PC-3 (cell line): ENCODE results near the gene LY6G5C. TPM values are rescaled to one million over a fixed set of nuclear protein-coding genes. Genes with fewer than 3 reads are reported as not detected.

ENCODE experiments used
- ATAC-seq: fragments of 200-7000 bp; cut with Tn5 transposase; 2 replicates; pipeline ENCODE4 v1.9.1; 2020; ENCODE audit warnings: mild to moderate bottlenecking, moderate library complexity
- BruUV-seq: library from RNA; stranded (reverse); fragments of 400-500 nt; replicated peaks from 2 replicates; lab custom pipeline; 2021; lab: Mats Ljungman, UMichigan
- CTCF ChIA-PET: fragments of 300-600 bp; sonication (Branson Sonifier 250); formaldehyde crosslinking; loops from one replicate; lab custom pipeline; 2022; ENCODE audit warnings: antibody characterized with exemption; lab: Charles Lee
- POLR2A ChIA-PET: fragments of 300-600 bp; sonication (Branson Sonifier 250); formaldehyde crosslinking; loops from one replicate; lab custom pipeline; 2022; ENCODE audit warnings: antibody characterized with exemption; ENCODE audit not compliant: unreplicated experiment; lab: Charles Lee
- DNase-seq: peaks from one replicate; pipeline ENCODE4 v3.0.0-alpha.2; 2015
- H2AFZ ChIP-seq: fragments of 300-600 bp; sonication (generic); 2 replicates; pipeline ENCODE4 v1.6.0; 2016; ENCODE audit warnings: antibody characterized with exemption, low read length
- H3F3A ChIP-seq: fragments of 300-600 bp; sonication (generic); one replicate; pipeline ENCODE4 v1.6.0; 2017; ENCODE audit warnings: antibody characterized with exemption, low read length, control low read depth, mild to moderate bottlenecking; ENCODE audit not compliant: unreplicated experiment
- H3K27ac ChIP-seq: fragments of 300-600 bp; sonication (generic); 2 replicates; pipeline ENCODE4 v1.5.1; 2016; ENCODE audit warnings: mild to moderate bottlenecking, low read length
- H3K27me3 ChIP-seq: fragments of 300-600 bp; sonication (generic); 2 replicates; pipeline ENCODE4 v1.6.1; 2016; ENCODE audit warnings: low read length, mixed read lengths
- H3K36me3 ChIP-seq: fragments of 300-600 bp; sonication (generic); 2 replicates; pipeline ENCODE4 v1.6.1; 2016; ENCODE audit warnings: low read depth, mixed run types, low read length, mixed read lengths
- H3K4me1 ChIP-seq: fragments of 300-600 bp; sonication (generic); 2 replicates; pipeline ENCODE4 v1.5.1; 2016; ENCODE audit warnings: low read length; ENCODE audit not compliant: insufficient read depth
- H3K4me2 ChIP-seq: fragments of 300-600 bp; sonication (generic); 2 replicates; pipeline ENCODE4 v1.6.0; 2016; ENCODE audit warnings: low read length
- H3K4me3 ChIP-seq: fragments of 300-600 bp; sonication (generic); 2 replicates; pipeline ENCODE4 v1.5.1; 2016; ENCODE audit warnings: mild to moderate bottlenecking, low read length, mixed read lengths
- H3K79me2 ChIP-seq: fragments of 300-600 bp; sonication (generic); 2 replicates; pipeline ENCODE4 v1.6.1; 2017; ENCODE audit warnings: low read length, mixed read lengths
- H3K9ac ChIP-seq: fragments of 300-600 bp; sonication (generic); 2 replicates; pipeline ENCODE4 v1.6.0; 2016; ENCODE audit warnings: mild to moderate bottlenecking, low read length
- H3K9me2 ChIP-seq: fragments of 300-600 bp; sonication (generic); replicated peaks from 2 replicates; pipeline ENCODE4 v1.6.1; 2016; ENCODE audit warnings: mixed run types, low read length, mixed read lengths
- H3K9me3 ChIP-seq: fragments of 300-600 bp; sonication (generic); 2 replicates; pipeline ENCODE4 v1.6.1; 2016; ENCODE audit warnings: low read length, mixed read lengths
- H4K20me1 ChIP-seq: fragments of 300-600 bp; sonication (generic); 2 replicates; pipeline ENCODE4 v1.6.1; 2016; ENCODE audit warnings: low read length, mixed read lengths
- EZH2 ChIP-seq: fragments of 300-600 bp; sonication (generic); IDR thresholded peaks from one replicate; pipeline ENCODE4 v1.6.1; 2017; ENCODE audit warnings: antibody characterized with exemption, mild to moderate bottlenecking, low read length; ENCODE audit not compliant: unreplicated experiment
- EZH2phosphoT487 ChIP-seq: fragments of 300-600 bp; sonication (generic); IDR thresholded peaks from 2 replicates; pipeline ENCODE4 v1.6.1; 2018; ENCODE audit warnings: mild to moderate bottlenecking, antibody characterized with exemption, low read length, borderline replicate concordance
- intact Hi-C: fragments of 100-400 bp; cut with micrococcal nuclease; formaldehyde crosslinking; loops from 2 replicates; pipeline ENCODE4 v1.9.0; 2023
- total RNA-seq: library from RNA; depleted of rRNA; stranded (reverse); fragments of >200 nt; gene quantifications from 2 replicates; pipeline ENCODE4 v1.2.3, GENCODE V29; 2014
- TF ChIP-seq, protein P1 (sequence below): fragments of 300-600 bp; sonication (generic); conservative IDR thresholded peaks from 2 replicates; pipeline ENCODE4 v1.5.1; 2017; ENCODE audit warnings: antibody characterized with exemption, low read depth, mild to moderate bottlenecking, low read length

Gene LY6G5C
- total RNA-seq, 1 experiment from 2014 or later, result 1.8 TPM

DNA sequence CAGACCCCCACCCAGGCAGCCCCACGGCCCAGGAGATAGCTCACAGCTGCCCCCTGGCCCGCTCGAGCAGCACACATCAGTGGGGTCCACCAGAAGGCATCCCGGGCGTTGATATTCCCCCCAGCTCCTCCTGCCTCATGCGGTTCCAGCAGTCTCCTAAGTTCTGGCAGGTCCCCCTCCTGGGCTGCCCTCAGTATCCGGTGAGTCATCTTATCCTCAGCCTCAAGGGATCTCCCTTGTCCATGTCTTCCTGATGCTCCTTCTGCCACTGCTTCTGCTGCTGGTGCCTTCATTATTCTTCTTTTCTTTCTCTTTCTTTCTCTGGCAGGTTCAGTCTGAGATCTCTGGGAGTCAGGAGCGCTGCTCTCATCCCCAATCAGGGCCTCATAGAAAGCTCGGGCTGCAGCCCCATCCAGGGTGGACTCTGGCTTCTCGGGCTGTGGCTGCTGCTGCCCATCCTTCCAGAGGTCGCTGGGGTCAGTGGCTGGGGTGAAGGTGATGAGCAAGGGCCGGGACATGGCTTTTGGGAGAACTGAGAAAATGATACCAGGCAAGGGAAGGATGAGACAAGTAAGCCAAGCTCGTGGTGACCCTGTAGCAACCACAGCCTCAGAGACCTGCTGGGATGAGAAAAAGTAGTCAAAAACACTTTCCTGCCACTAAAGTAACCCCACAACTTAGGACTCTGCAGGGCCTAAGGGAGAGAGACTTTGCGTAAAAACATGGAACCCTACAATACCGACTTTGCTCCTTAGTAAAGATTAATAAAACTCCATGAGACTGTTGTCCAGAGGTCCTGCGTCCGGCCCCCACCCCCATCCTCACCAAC is 16.7 kb downstream of the LY6G5C start:
- peak overlapping the region; percentile 99 for H3K4me2 ChIP-seq
- no peak for TF ChIP-seq EZH2
- TF ChIP-seq, protein P1, sequence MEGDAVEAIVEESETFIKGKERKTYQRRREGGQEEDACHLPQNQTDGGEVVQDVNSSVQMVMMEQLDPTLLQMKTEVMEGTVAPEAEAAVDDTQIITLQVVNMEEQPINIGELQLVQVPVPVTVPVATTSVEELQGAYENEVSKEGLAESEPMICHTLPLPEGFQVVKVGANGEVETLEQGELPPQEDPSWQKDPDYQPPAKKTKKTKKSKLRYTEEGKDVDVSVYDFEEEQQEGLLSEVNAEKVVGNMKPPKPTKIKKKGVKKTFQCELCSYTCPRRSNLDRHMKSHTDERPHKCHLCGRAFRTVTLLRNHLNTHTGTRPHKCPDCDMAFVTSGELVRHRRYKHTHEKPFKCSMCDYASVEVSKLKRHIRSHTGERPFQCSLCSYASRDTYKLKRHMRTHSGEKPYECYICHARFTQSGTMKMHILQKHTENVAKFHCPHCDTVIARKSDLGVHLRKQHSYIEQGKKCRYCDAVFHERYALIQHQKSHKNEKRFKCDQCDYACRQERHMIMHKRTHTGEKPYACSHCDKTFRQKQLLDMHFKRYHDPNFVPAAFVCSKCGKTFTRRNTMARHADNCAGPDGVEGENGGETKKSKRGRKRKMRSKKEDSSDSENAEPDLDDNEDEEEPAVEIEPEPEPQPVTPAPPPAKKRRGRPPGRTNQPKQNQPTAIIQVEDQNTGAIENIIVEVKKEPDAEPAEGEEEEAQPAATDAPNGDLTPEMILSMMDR, result no peak
- no peak for TF ChIP-seq EZH2phosphoT487
- H3K36me3 ChIP-seq, result peaks cover 24% of the 10 kb centered on the region
- H3K27me3 ChIP-seq, result no peaks in the 10 kb centered on the region
- H3K9me2 ChIP-seq, result no peaks in the 10 kb centered on the region
- ChIA-PET POLR2A (interaction anchor here (0.6 to 0.8 kb wide), 4 partner anchors 72 to 429 kb away, joined by 4 to 6 read pairs (median 5); no protein-coding TSS in a partner anchor), CTCF (interaction anchor here (0.6 kb wide), 1 partner anchor 79 kb away, joined by 3 read pairs; no protein-coding TSS in a partner anchor)
- peak overlapping the region; percentile 75 for H2AFZ ChIP-seq
- H3K4me3 ChIP-seq, result peak overlapping the region; percentile 92
- H3K9ac ChIP-seq, result peak overlapping the region; percentile 96
- peaks cover 64% of the 10 kb centered on the region for H3K79me2 ChIP-seq
- ATAC-seq (peak; percentile 23), DNase-seq (peak; percentile 73)
- BruUV-seq, result TSS peak; percentile 24
- H4K20me1 ChIP-seq, result peaks cover under 1% of the 10 kb centered on the region; the same call in 1 of the 2 replicates
- peaks cover 38% of the 10 kb centered on the region for H3K4me1 ChIP-seq
- H3K27ac ChIP-seq, result peak overlapping the region; percentile 93
- intact Hi-C loops, result no loop called here
- no peaks in the 10 kb centered on the region for H3K9me3 ChIP-seq
- H3F3A ChIP-seq, result no peaks in the 10 kb centered on the region

DNA sequence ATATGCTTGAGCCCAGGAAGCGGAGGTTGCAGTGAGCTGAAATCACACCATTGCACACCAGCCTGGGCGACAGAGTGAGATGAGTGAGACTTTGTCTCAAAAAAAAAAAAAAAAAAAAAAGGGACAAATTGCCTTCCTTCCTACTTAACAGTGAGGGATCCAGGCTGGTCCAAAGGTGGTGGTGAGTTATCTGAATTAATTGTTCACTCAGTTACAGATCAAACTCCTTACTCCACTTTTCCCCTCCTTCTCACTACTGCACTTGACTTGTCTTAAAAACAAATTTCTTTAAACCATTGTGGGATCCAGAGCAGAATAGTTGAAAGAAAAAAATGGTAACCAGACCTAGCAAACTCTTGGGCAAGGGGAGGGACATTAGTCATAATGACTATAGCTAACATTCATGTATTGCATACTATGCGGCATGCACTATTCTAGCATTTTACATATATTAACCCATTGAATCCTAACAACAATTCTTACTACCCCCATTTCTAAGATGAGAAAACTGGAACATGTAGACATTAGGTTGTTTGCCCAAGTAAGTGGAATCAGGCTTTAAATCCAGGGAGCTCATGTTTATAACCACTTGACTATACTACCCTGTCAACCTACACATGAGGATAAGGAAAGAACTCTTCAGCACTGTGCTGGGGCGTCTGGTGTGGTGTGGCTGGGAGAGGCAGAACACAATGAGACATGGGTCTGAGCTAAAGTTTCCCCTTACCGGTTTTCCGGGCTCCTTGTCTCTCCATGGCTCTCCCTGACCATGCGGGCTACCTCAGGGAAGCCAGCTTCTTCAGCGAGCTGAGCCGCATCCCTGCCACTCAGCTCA is 17.5 kb downstream of the LY6G5C start:
- BruUV-seq, result no TSS peak
- Histone ChIP-seq H3K36me3 (peaks cover 16% of the 10 kb centered on the region), H3K27ac (peak overlapping the region; percentile 17; the same call in 1 of the 2 replicates), H3K9ac (no peak overlapping the region), H3K27me3 (no peaks in the 10 kb centered on the region), H2AFZ (no peak overlapping the region), H3K9me3 (no peaks in the 10 kb centered on the region), H3K9me2 (no peaks in the 10 kb centered on the region), H3K4me3 (peak overlapping the region; percentile 92), H3K79me2 (peaks cover 64% of the 10 kb centered on the region), H3K4me1 (peaks cover 46% of the 10 kb centered on the region), H3K4me2 (peak overlapping the region; percentile 99), H3F3A (no peaks in the 10 kb centered on the region), H4K20me1 (peaks cover 4% of the 10 kb centered on the region; the same call in 1 of the 2 replicates)
- CTCF ChIA-PET, result interaction anchor here (0.6 kb wide), 1 partner anchor 78 kb away, joined by 3 read pairs; no protein-coding TSS in a partner anchor
- POLR2A ChIA-PET, result interaction anchor here (0.6 kb wide), 1 partner anchor 164 kb away, joined by 5 read pairs; no protein-coding TSS in a partner anchor
- TF ChIP-seq EZH2phosphoT487, result no peak
- TF ChIP-seq, protein P1, result no peak
- no peak for TF ChIP-seq EZH2
- intact Hi-C loops, result no loop called here
- DNase-seq, result peak; percentile 40
- ATAC-seq, result no peak
